ENCODE results near the gene SLFN11.
"Not testable (repeated sequence)": the region's sequence is repeated elsewhere in the genome, so short reads cannot be mapped to it uniquely, and the experiment has no call there.

Gene SLFN11

GRCh38 chr17:35337364-35337763 is 36.1 kb downstream of the SLFN11 start:
- Mint-ChIP-seq H3K27ac (no peak overlapping the region), H3K9me3 (peaks cover 7% of the 10 kb centered on the region), H3K27me3 (no peaks in the 10 kb centered on the region), H3K4me3 (no peak overlapping the region), H3K4me1 (peaks cover 17% of the 10 kb centered on the region), H3K36me3 (peaks cover 2% of the 10 kb centered on the region)

- H3K27ac Mint-ChIP-seq, H3K4me3 Mint-ChIP-seq, H3K4me1 Mint-ChIP-seq, H3K9me3 Mint-ChIP-seq, H3K27me3 Mint-ChIP-seq: not testable (repeated sequence)
- peaks cover 10% of the 10 kb centered on the region for H3K36me3 Mint-ChIP-seq
Measured at GRCh38 chr17:35333578-35333977, 39.8 kb downstream of the SLFN11 start.

GRCh38 chr17:35322749-35323148 is 50.7 kb downstream of the SLFN11 start:
- Mint-ChIP-seq H3K27ac (no peak overlapping the region), H3K27me3 (no peaks in the 10 kb centered on the region), H3K36me3 (peaks cover 34% of the 10 kb centered on the region), H3K9me3 (no peaks in the 10 kb centered on the region), H3K4me3 (no peak overlapping the region), H3K4me1 (peaks cover 21% of the 10 kb centered on the region)

GRCh38 chr17:35315971-35316370 is 57.5 kb downstream of the SLFN11 start:
- Mint-ChIP-seq H3K27ac (peak overlapping the region; percentile 26), H3K9me3 (no peaks in the 10 kb centered on the region), H3K27me3 (no peaks in the 10 kb centered on the region), H3K36me3 (peaks cover 3% of the 10 kb centered on the region), H3K4me1 (peaks cover 63% of the 10 kb centered on the region), H3K4me3 (no peak overlapping the region)

- peaks cover 63% of the 10 kb centered on the region for H3K4me1 Mint-ChIP-seq
- H3K27ac Mint-ChIP-seq: peak overlapping the region; percentile 47
- H3K4me3 Mint-ChIP-seq: peak overlapping the region; percentile 11
- H3K36me3 Mint-ChIP-seq: peaks cover 3% of the 10 kb centered on the region
- H3K9me3 Mint-ChIP-seq: no peaks in the 10 kb centered on the region
- no peaks in the 10 kb centered on the region for H3K27me3 Mint-ChIP-seq
Measured at GRCh38 chr17:35315283-35315682, 58.1 kb downstream of the SLFN11 start.

- Mint-ChIP-seq H3K9me3 (no peaks in the 10 kb centered on the region), H3K36me3 (no peaks in the 10 kb centered on the region), H3K27ac (peak overlapping the region; percentile 91), H3K27me3 (no peaks in the 10 kb centered on the region), H3K4me3 (peak overlapping the region; percentile 66), H3K4me1 (peaks cover 63% of the 10 kb centered on the region)
Measured at GRCh38 chr17:35314415-35315216, 58.8 kb downstream of the SLFN11 start.

GRCh38 chr17:35313875-35314409 is 59.5 kb downstream of the SLFN11 start:
- no peak overlapping the region for H3K27ac Mint-ChIP-seq
- no peaks in the 10 kb centered on the region for H3K27me3 Mint-ChIP-seq
- H3K9me3 Mint-ChIP-seq: no peaks in the 10 kb centered on the region
- peaks cover 60% of the 10 kb centered on the region for H3K4me1 Mint-ChIP-seq
- H3K4me3 Mint-ChIP-seq: peak overlapping the region; percentile 88
- H3K36me3 Mint-ChIP-seq: peaks cover 2% of the 10 kb centered on the region

- H3K36me3 Mint-ChIP-seq: peaks cover 2% of the 10 kb centered on the region
- peak overlapping the region; percentile 88 for H3K4me3 Mint-ChIP-seq
- peak overlapping the region; percentile 85 for H3K27ac Mint-ChIP-seq
- H3K4me1 Mint-ChIP-seq: peaks cover 63% of the 10 kb centered on the region
- H3K27me3 Mint-ChIP-seq: no peaks in the 10 kb centered on the region
- H3K9me3 Mint-ChIP-seq: no peaks in the 10 kb centered on the region
Measured at GRCh38 chr17:35312790-35313711, 60.4 kb downstream of the SLFN11 start.

GRCh38 chr17:35312346-35312745 is 61.1 kb downstream of the SLFN11 start:
- Mint-ChIP-seq H3K27me3 (no peaks in the 10 kb centered on the region), H3K9me3 (no peaks in the 10 kb centered on the region), H3K36me3 (peaks cover 2% of the 10 kb centered on the region), H3K4me3 (peak overlapping the region; percentile 33), H3K4me1 (peaks cover 59% of the 10 kb centered on the region), H3K27ac (peak overlapping the region; percentile 85)

- Mint-ChIP-seq H3K4me1 (peaks cover 38% of the 10 kb centered on the region), H3K27ac (peak overlapping the region; percentile 71), H3K4me3 (peak overlapping the region; percentile 12)
- H3K9me3 Mint-ChIP-seq, H3K36me3 Mint-ChIP-seq, H3K27me3 Mint-ChIP-seq: not testable (repeated sequence)
Measured at GRCh38 chr17:35309345-35309744, 64.1 kb downstream of the SLFN11 start.

Measured in activated naive CD4-positive, alpha-beta T cell treated with anti-CD3 and anti-CD28 coated beads, Interleukin-2, amount 50 U/mL, for 24 hours (primary cell).